ENCODE data around the gene MKI67. TPM values are rescaled to one million over a fixed set of nuclear protein-coding genes. Genes with fewer than 3 reads are reported as not detected.

The MKI67 gene
- total RNA-seq, 1 donor from 2014 or later = 42.8 TPM

DNA sequence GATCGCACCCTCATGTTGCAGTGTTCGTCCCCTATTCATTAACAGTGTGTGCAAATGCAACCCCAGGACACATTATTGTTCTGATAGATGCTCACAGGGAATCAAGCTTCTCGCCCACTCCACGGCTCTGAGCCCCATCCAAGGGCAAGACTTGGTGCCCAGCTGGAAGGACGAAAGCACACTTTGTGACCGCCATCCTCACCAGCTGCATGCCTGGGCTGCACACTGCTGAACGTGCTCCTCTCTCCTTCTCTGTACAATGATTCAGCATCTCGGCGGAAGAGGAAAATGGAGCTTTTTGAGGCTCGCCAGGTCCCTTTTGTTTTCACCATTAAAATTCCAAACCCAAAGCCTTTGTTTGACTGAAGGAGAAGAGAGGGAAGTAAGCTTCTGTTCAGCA, 41.9 kb downstream of the MKI67 start:
- Mint-ChIP-seq H3K4me3 (no peak overlapping the region), H3K9me3 (no peaks in the 10 kb centered on the region), H3K4me1 (no peaks in the 10 kb centered on the region), H3K36me3 (no peaks in the 10 kb centered on the region), H3K27me3 (ENCODE audit: low read depth) (no peaks in the 10 kb centered on the region), H3K27ac (no peak overlapping the region)
- DNase-seq (ENCODE audit: low spot score in 2 of 2, unreplicated experiment in 2 of 2) = no peak
- TF ChIP-seq, protein P1, sequence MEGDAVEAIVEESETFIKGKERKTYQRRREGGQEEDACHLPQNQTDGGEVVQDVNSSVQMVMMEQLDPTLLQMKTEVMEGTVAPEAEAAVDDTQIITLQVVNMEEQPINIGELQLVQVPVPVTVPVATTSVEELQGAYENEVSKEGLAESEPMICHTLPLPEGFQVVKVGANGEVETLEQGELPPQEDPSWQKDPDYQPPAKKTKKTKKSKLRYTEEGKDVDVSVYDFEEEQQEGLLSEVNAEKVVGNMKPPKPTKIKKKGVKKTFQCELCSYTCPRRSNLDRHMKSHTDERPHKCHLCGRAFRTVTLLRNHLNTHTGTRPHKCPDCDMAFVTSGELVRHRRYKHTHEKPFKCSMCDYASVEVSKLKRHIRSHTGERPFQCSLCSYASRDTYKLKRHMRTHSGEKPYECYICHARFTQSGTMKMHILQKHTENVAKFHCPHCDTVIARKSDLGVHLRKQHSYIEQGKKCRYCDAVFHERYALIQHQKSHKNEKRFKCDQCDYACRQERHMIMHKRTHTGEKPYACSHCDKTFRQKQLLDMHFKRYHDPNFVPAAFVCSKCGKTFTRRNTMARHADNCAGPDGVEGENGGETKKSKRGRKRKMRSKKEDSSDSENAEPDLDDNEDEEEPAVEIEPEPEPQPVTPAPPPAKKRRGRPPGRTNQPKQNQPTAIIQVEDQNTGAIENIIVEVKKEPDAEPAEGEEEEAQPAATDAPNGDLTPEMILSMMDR (IDR thresholded peaks at IDR 0.05; ENCODE audit: unreplicated experiment) = no peak

DNA sequence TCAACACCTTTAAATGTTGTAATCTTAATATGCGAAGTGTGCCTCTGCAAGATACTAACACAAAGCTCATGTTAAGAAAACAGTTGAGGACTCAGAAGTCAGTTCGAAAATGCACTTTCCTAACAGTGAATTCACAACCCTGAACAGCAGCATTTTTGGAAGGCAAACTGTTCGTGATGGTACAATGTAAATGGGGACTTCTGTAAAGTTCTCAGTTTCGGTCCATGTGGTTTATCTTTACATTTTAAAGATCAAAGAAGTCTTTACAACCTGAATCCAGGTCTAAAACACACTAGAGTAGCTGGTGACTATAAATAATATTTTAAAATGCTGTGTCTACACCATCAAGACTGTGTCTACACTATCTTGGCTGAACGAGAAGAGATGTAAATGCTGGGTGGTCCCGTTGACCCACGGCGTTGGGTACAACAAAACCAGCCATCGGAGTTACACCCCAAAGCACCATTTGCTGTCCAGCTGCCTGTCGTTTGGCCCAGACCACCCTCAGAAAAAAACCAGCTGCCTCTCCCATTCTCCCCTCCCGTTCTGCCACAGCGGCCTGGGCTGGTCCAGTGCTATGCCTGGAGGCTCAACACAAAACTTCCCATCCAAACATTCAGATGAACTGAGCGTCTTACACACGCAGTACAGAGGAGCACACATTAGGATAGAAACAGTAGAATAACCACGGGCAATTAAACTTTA, 42.9 kb downstream of the MKI67 start:
- Mint-ChIP-seq H3K36me3 (no peaks in the 10 kb centered on the region), H3K9me3 (no peaks in the 10 kb centered on the region), H3K4me1 (no peaks in the 10 kb centered on the region), H3K27ac (no peak overlapping the region), H3K27me3 (ENCODE audit: low read depth) (no peaks in the 10 kb centered on the region), H3K4me3 (no peak overlapping the region)
- TF ChIP-seq, protein P1 (IDR thresholded peaks at IDR 0.05; ENCODE audit: unreplicated experiment) = no peak
- DNase-seq (ENCODE audit: low spot score in 2 of 2, unreplicated experiment in 2 of 2) = no peak

DNA sequence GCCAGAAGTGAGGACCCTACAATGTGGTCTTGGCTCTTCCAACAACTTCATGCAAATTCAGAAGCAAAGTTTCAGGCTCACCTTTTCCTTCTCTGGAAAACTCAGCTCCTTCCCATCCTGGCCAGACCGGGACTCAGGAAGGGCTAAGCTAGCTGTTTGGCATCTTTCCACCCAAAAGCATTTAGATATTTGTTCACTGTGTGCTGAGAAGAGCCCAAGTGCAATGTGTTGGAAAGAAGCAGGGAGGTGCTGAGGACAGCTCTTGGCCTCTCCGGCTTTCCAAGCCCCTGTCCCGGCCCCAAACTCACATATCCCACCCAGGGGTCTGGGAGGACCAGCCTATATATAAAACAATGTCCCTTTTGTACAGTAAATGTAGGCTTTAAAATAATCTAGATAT, 44.5 kb downstream of the MKI67 start:
- no peak overlapping the region for H3K27ac Mint-ChIP-seq
- TF ChIP-seq, protein P1 (IDR thresholded peaks at IDR 0.05; ENCODE audit: unreplicated experiment) = no peak
- DNase-seq (ENCODE audit: low spot score in 2 of 2, unreplicated experiment in 2 of 2) = no peak
- no peaks in the 10 kb centered on the region for H3K36me3 Mint-ChIP-seq
- no peaks in the 10 kb centered on the region for H3K27me3 Mint-ChIP-seq (ENCODE audit: low read depth)
- H3K4me1 Mint-ChIP-seq = no peaks in the 10 kb centered on the region
- no peak overlapping the region for H3K4me3 Mint-ChIP-seq
- no peaks in the 10 kb centered on the region for H3K9me3 Mint-ChIP-seq

DNA sequence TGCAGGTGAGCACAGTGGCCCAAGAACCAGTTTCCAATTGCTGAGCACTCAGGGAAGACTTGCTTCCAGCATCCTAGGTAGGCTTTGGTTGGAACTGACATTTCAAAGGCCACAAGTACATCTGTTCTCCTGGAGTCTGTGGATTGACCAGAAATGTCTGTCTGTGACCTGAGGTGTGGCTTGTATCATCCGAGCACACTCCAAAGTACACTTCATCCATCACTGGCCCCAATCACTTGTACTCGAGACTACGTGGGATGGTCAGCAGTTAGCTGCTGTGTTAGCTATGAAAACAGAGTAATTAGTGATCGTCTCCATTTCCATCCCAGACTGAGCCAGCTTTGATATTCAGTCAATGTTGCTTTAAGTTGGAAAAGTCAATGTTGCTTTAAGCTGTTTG, 45.0 kb downstream of the MKI67 start:
- no peaks in the 10 kb centered on the region for H3K36me3 Mint-ChIP-seq
- H3K9me3 Mint-ChIP-seq = no peaks in the 10 kb centered on the region
- H3K27ac Mint-ChIP-seq = no peak overlapping the region
- TF ChIP-seq, protein P1 (IDR thresholded peaks at IDR 0.05; ENCODE audit: unreplicated experiment) = no peak
- H3K4me1 Mint-ChIP-seq = no peaks in the 10 kb centered on the region
- DNase-seq (ENCODE audit: low spot score in 2 of 2, unreplicated experiment in 2 of 2) = no peak
- no peak overlapping the region for H3K4me3 Mint-ChIP-seq
- H3K27me3 Mint-ChIP-seq (ENCODE audit: low read depth) = no peaks in the 10 kb centered on the region

DNA sequence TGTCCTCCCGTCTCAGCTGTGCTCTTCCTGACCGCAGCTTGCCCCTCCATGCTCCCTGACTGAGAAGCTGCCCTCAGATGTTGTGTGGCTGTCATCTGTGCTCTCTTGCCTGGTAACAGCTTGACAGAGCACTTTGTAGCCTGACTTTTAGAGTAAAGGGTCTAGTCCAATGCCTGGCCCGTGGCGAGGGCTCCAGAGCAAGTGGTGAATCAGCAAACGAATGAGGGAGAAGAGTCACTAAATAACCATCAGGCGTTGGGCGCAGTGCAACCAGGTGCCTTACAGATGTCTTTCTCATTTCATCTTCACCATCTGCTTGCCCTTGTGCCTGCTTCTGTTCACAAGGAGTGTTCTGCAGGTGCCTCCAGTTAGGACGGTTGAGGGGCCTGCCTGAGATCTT, 45.6 kb downstream of the MKI67 start:
- Mint-ChIP-seq H3K36me3 (no peaks in the 10 kb centered on the region), H3K27me3 (ENCODE audit: low read depth) (no peaks in the 10 kb centered on the region), H3K9me3 (no peaks in the 10 kb centered on the region), H3K4me3 (no peak overlapping the region), H3K27ac (no peak overlapping the region), H3K4me1 (no peaks in the 10 kb centered on the region)
- DNase-seq (ENCODE audit: low spot score in 2 of 2, unreplicated experiment in 2 of 2) = no peak
- TF ChIP-seq, protein P1 (IDR thresholded peaks at IDR 0.05; ENCODE audit: unreplicated experiment) = no peak

All from mesothelial cell of epicardium (in vitro differentiated cells).